Fibroblast of pulmonary artery (primary cell): ENCODE results near the gene KIAA2012.
A peak's percentile ranks its signal among the peaks of the same experiment; 100 is the strongest.

ENCODE experiments used
- DNase-seq: peaks from one replicate; pipeline ENCODE4 v3.0.0-alpha.2; 2010; ENCODE audit warnings: low read depth
- H3K4me3 ChIP-seq: replicated peaks from 2 replicates; pipeline ENCODE4 v1.5.1; 2011; ENCODE audit warnings: low read depth, mild to moderate bottlenecking, control low read depth, low read length, moderate library complexity
- TF ChIP-seq, protein P1 (sequence below): IDR thresholded peaks from 2 replicates; pipeline ENCODE4 v1.5.1; 2011; ENCODE audit warnings: mild to moderate bottlenecking, control low read depth, low read length, inconsistent platforms; ENCODE audit errors: missing control alignments

The KIAA2012 gene

DNA sequence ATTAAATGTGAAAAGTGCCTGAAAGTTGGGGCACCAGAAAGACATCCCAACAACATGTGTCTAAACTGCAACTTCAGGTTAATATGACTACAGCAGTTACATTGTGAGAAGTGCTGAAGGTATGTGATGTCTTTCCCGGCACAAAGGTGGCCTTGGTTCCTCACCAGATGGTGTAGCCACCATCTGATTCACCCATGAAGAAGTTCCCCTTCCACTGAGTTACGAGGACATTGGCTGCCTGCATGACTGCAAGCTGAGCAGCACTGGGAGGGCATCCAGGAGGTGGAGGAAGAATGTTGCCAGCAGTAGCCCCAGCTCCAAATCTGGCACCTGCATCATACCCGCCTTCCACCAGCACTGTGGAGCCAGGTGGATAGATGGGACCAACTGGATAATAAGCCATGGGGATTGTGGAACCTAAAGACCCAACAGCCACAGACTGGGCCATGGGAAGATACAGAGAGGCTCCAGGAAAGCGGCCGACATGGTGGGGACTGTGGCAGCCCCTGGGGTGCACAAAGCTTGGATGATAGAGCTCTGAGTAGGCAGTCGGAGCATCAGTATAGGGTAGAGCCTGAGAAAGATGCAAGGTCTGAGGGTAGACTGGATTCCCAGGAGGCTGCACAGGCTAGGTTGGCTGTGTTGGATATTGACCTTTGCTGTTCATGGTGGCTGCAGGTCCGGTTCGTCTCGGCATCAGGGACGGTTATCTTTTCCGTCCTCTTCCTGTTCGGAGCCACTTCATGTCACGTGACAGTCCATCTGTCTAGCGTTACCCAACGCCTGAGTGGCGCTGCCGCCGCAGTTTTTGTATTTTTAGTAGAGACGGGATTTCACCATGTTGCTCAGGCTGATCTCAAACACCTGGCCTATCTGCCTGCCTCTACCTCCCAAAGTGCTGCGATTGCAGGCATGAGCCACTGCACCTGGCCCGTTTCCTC, 128.4 kb downstream of the KIAA2012 start:
- H3K4me3 ChIP-seq, result no peak overlapping the region
- TF ChIP-seq, protein P1, sequence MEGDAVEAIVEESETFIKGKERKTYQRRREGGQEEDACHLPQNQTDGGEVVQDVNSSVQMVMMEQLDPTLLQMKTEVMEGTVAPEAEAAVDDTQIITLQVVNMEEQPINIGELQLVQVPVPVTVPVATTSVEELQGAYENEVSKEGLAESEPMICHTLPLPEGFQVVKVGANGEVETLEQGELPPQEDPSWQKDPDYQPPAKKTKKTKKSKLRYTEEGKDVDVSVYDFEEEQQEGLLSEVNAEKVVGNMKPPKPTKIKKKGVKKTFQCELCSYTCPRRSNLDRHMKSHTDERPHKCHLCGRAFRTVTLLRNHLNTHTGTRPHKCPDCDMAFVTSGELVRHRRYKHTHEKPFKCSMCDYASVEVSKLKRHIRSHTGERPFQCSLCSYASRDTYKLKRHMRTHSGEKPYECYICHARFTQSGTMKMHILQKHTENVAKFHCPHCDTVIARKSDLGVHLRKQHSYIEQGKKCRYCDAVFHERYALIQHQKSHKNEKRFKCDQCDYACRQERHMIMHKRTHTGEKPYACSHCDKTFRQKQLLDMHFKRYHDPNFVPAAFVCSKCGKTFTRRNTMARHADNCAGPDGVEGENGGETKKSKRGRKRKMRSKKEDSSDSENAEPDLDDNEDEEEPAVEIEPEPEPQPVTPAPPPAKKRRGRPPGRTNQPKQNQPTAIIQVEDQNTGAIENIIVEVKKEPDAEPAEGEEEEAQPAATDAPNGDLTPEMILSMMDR, result no peak
- DNase-seq, result no peak

DNA sequence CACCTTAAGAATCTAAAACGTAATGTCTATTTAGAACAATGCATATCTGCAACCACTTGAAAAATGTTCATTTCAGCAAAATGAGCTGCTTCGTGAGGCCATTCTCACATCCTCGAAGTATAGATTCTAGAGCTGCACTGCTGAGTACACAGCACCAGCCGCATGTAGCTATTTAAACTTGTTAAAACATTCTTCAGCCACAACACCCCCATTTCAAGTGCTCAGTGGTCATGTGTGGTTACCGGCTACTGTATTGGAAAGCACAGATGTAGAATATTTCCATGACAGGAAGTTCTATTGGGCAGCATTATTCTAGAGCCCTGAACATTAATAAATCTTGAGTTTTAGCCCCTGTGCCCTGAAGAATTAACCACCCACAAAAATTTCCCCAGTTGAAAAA, 130.3 kb downstream of the KIAA2012 start:
- TF ChIP-seq, protein P1, result no peak
- no peak overlapping the region for H3K4me3 ChIP-seq
- DNase-seq, result no peak

DNA sequence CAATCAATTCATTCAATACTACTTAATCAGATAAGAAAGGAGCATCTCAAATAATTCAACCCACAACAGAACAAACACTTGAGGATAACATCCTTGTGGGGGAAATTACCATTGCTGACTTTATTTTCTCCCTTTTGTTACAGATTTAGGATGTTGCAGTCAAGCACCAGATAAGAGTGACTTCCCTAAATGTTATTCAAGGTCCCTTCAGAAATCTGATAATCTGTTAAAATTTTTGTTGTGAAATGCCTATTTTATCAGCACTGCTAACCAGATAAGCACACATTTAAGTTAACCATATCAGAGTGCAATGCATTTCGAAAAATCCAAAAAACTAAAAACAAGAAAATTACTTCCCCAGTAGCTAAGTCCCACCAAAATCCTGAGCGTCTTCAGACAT, 131.8 kb downstream of the KIAA2012 start:
- no peak for DNase-seq
- TF ChIP-seq, protein P1, result no peak

DNA sequence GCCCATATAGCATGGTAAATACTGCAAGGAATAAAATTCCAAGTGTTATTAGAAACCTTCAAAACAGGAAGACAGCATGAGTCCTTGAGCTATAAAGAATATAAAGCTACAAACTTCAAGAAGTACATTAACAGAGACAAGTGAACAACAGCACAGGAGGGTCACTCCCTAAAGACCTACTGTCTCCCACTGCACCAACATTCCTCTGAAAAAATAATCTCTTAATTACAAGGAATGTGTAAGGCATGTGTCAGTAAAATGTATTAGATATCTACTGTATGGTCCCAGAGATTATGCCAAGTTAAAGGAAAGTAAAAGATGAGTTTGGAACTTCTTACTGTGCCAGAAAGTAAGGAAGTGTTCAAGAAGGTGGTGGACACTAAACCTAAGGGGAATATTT, 135.5 kb downstream of the KIAA2012 start:
- DNase-seq, result no peak
- no peak overlapping the region for H3K4me3 ChIP-seq
- TF ChIP-seq, protein P1, result no peak

More for the DNA sequence above, 131.8 kb downstream of the KIAA2012 start:
- H3K4me3 ChIP-seq, result no peak overlapping the region

DNA sequence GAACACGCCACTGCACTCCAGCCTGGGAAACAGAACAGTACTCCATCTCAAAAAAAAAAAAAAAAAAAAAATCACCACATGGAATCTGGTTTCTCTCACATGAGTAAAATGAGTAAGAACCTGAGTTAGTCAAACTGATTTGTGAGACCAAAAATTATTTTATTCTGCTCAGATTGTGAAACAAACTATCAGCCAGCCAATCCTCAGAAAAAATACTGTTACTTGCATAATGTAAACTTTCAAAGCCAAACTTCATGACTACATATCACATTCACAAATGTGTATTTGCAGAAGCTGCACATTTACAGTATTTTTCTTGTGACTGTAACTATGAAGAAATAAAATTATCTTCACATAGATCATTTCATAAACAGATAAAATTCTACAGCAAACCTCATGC, 142.1 kb downstream of the KIAA2012 start:
- no peak for DNase-seq
- no peak overlapping the region for H3K4me3 ChIP-seq
- TF ChIP-seq, protein P1, result no peak

DNA sequence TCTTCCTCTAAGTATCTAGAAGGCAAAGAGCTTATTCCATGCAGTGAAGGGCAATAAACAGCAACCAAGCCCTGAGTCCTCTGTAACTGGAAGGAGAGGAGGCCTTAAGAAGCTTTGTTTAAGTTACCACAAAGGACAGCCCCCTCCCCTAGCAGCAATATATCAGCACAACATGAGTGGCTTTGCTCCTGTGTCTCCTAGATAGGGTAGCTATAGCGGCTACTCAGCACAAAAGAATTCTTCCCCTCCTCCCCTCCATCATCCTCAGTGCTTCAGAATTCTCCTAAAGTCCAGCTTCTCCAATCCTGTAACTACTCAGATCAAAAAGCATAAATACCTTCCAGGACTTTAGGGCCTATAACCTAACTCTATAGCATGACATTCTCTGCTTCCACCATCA, 148.8 kb downstream of the KIAA2012 start:
- TF ChIP-seq, protein P1, result no peak
- no peak overlapping the region for H3K4me3 ChIP-seq
- peak; percentile 11 for DNase-seq

DNA sequence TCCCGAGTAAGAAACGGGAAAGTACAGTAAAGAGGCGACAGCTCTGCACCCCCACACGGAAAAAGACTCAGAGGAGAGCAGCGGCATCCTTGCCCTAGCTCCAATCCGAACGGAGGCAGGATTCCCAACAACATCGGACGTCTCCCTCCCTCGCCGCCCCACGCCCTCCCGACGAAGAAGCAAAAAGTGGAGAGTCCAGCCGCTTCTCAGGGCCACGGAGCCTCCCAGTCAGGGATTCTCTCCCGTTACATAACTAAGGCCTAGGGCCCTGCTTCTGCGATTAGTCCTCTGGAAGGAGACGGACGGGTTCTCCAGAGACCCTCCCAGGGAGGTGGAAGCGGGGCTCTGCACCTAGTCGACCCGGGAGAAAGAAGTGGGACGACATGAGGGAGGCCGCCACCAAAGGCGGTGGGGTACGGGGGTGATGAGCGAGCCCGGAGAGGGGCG, 164.8 kb downstream of the KIAA2012 start:
- H3K4me3 ChIP-seq, result peak overlapping the region; percentile 97
- TF ChIP-seq, protein P1, result no peak
- peak; percentile 58 for DNase-seq
